Calu3 (cell line): ENCODE results near the gene DNAJC3. TPM values are rescaled to one million over a fixed set of nuclear protein-coding genes. Genes with fewer than 3 reads are reported as not detected.
"Not testable (repeated sequence)": the region's sequence is repeated elsewhere in the genome, so short reads cannot be mapped to it uniquely, and the experiment has no call there.

ENCODE experiments used
- BruUV-seq: library from RNA; stranded (reverse); fragments of 400-500 nt; replicated peaks from 2 replicates; lab custom pipeline; 2021; lab: Mats Ljungman, UMichigan
- CTCF ChIA-PET: fragments of 300-600 bp; sonication (Branson Sonifier 250); formaldehyde crosslinking; loops from one replicate; lab custom pipeline; 2022; ENCODE audit warnings: antibody characterized with exemption; lab: Charles Lee
- DNase-seq: peaks from one replicate; pipeline ENCODE4 v3.0.0; 2022
- H3K27ac Mint-ChIP-seq: one replicate; pipeline ENCODE4 v1.8.0; 2022; ENCODE audit warnings: mixed read lengths; ENCODE audit not compliant: unreplicated experiment
- H3K27me3 Mint-ChIP-seq: one replicate; pipeline ENCODE4 v1.8.0; 2022; ENCODE audit warnings: mixed read lengths; ENCODE audit not compliant: unreplicated experiment
- H3K36me3 Mint-ChIP-seq: one replicate; pipeline ENCODE4 v1.8.0; 2022; ENCODE audit warnings: mild to moderate bottlenecking, moderate library complexity, mixed read lengths; ENCODE audit not compliant: insufficient read depth, unreplicated experiment
- H3K4me1 Mint-ChIP-seq: one replicate; pipeline ENCODE4 v1.8.0; 2022; ENCODE audit warnings: mild to moderate bottlenecking, low read depth, mixed read lengths; ENCODE audit not compliant: unreplicated experiment
- H3K4me3 Mint-ChIP-seq: one replicate; pipeline ENCODE4 v1.8.0; 2022; ENCODE audit warnings: mild to moderate bottlenecking, low read depth, moderate library complexity, mixed read lengths; ENCODE audit not compliant: unreplicated experiment
- H3K9me3 Mint-ChIP-seq: one replicate; pipeline ENCODE4 v1.8.0; 2022; ENCODE audit warnings: low read depth, mixed read lengths; ENCODE audit not compliant: unreplicated experiment
- CTCF ChIP-seq: fragments of 200-600 bp; IDR thresholded peaks from one replicate; pipeline ENCODE4 v1.8.0; 2022; ENCODE audit warnings: antibody characterized with exemption; ENCODE audit not compliant: unreplicated experiment
- intact Hi-C: fragments of 100-400 bp; cut with micrococcal nuclease; formaldehyde crosslinking; loops from one replicate; pipeline ENCODE4 v1.10.0; 2022; ENCODE audit not compliant: unreplicated experiment
- total RNA-seq: library from RNA; stranded (reverse); gene quantifications from 2 replicates; pipeline ENCODE4 v1.2.3, GENCODE V29; 2022

DNAJC3 gene
- total RNA-seq, 1 experiment from 2014 or later, result 22.2 TPM

GRCh38 chr13:95684418-95684817, 7.5 kb downstream of the DNAJC3 start:
- H3K4me1 Mint-ChIP-seq, result peaks cover 15% of the 10 kb centered on the region
- H3K9me3 Mint-ChIP-seq, result peaks cover 3% of the 10 kb centered on the region
- H3K4me3 Mint-ChIP-seq, result no peak overlapping the region
- H3K27me3 Mint-ChIP-seq, result no peaks in the 10 kb centered on the region
- TF ChIP-seq CTCF, result no peak
- H3K36me3 Mint-ChIP-seq, result no peaks in the 10 kb centered on the region
- intact Hi-C loops, result no loop called here
- BruUV-seq, result no TSS peak
- no peak for DNase-seq
- CTCF ChIA-PET, result no interaction called here
- H3K27ac Mint-ChIP-seq, result no peak overlapping the region

GRCh38 chr13:95684960-95685359, 8.0 kb downstream of the DNAJC3 start:
- H3K4me3 Mint-ChIP-seq, H3K36me3 Mint-ChIP-seq, DNase-seq, intact Hi-C loops, H3K9me3 Mint-ChIP-seq, H3K27ac Mint-ChIP-seq, H3K27me3 Mint-ChIP-seq, CTCF ChIA-PET, BruUV-seq: not testable (repeated sequence)
- H3K4me1 Mint-ChIP-seq, result peaks cover 15% of the 10 kb centered on the region

- no peak for TF ChIP-seq CTCF
- Mint-ChIP-seq H3K4me1 (no peaks in the 10 kb centered on the region), H3K36me3 (no peaks in the 10 kb centered on the region), H3K4me3 (no peak overlapping the region), H3K27me3 (no peaks in the 10 kb centered on the region), H3K9me3 (no peaks in the 10 kb centered on the region), H3K27ac (no peak overlapping the region)
- BruUV-seq, result no TSS peak
- CTCF ChIA-PET, result no interaction called here
- intact Hi-C loops, result no loop called here
- DNase-seq, result no peak
These were observed 12.6 kb downstream of the DNAJC3 start for GRCh38 chr13:95689582-95689926.

GRCh38 chr13:95690986-95691385, 14.0 kb downstream of the DNAJC3 start:
- H3K27me3 Mint-ChIP-seq, result not testable (repeated sequence)

GRCh38 chr13:95697052-95697680, 20.2 kb downstream of the DNAJC3 start:
- intact Hi-C loops, result no loop called here

More at GRCh38 chr13:95690986-95691385, 14.0 kb downstream of the DNAJC3 start:
- CTCF ChIA-PET, H3K27ac Mint-ChIP-seq, H3K4me3 Mint-ChIP-seq, intact Hi-C loops, BruUV-seq, H3K4me1 Mint-ChIP-seq, H3K9me3 Mint-ChIP-seq, DNase-seq, H3K36me3 Mint-ChIP-seq: not testable (repeated sequence)

More at GRCh38 chr13:95697052-95697680, 20.2 kb downstream of the DNAJC3 start:
- no peak for DNase-seq
- TF ChIP-seq CTCF, result no peak
- no peaks in the 10 kb centered on the region for H3K36me3 Mint-ChIP-seq
- no peak overlapping the region for H3K27ac Mint-ChIP-seq
- no TSS peak for BruUV-seq
- peaks cover 14% of the 10 kb centered on the region for H3K4me1 Mint-ChIP-seq
- CTCF ChIA-PET, result no interaction called here
- no peaks in the 10 kb centered on the region for H3K9me3 Mint-ChIP-seq
- no peaks in the 10 kb centered on the region for H3K27me3 Mint-ChIP-seq
- no peak overlapping the region for H3K4me3 Mint-ChIP-seq
